GM12874 (cell line): ENCODE measurements around the gene ZMYND10.

Experiments
- CTCF ChIP-seq: IDR thresholded peaks from 2 replicates; pipeline ENCODE4 v1.5.1; 2011; ENCODE audit warnings: low read depth, mild to moderate bottlenecking, control low read depth, low read length, moderate library complexity; ENCODE audit not compliant: insufficient read depth

ZMYND10 gene

GRCh38 chr3:50318615-50319014, 26.9 kb downstream of the ZMYND10 start:
- TF ChIP-seq CTCF: no peak

- TF ChIP-seq CTCF: no peak
Measured at GRCh38 chr3:50318163-50318562, 27.4 kb downstream of the ZMYND10 start.

- no peak for TF ChIP-seq CTCF
Measured at GRCh38 chr3:50317300-50317699, 28.2 kb downstream of the ZMYND10 start.

GRCh38 chr3:50316657-50317242, 28.8 kb downstream of the ZMYND10 start:
- no peak for TF ChIP-seq CTCF

- TF ChIP-seq CTCF: no peak
Measured at GRCh38 chr3:50314816-50315215, 30.7 kb downstream of the ZMYND10 start.

- TF ChIP-seq CTCF: no peak
Measured at GRCh38 chr3:50314342-50314741, 31.2 kb downstream of the ZMYND10 start.

GRCh38 chr3:50304601-50305000, 40.9 kb downstream of the ZMYND10 start:
- TF ChIP-seq CTCF: no peak
